GM23338 (cell line): ENCODE data around the gene SH3PXD2B. TPM values are rescaled to one million over a fixed set of nuclear protein-coding genes. Genes with fewer than 3 reads are reported as not detected.
A peak's percentile ranks its signal among the peaks of the same experiment; 100 is the strongest.

Experiments used
- ATAC-seq: fragments of 200-7000 bp; cut with Tn5 transposase; 3 replicates; pipeline ENCODE4 v1.9.1; 2020
- DNase-seq: peaks from one replicate; pipeline ENCODE4 v3.0.0-alpha.2; 2015; ENCODE audit warnings: low spot score
- H2AFZ ChIP-seq: fragments of 200-600 bp; sonication (generic); 2 replicates; pipeline ENCODE4 v1.8.0; 2016; ENCODE audit warnings: antibody characterized with exemption, mild to moderate bottlenecking, moderate library complexity
- H3F3A ChIP-seq: fragments of 200-600 bp; sonication (generic); replicated peaks from 2 replicates; pipeline ENCODE4 v1.8.0; 2017; ENCODE audit warnings: antibody characterized with exemption, mixed run types, low read depth
- H3K27ac ChIP-seq: fragments of 200-600 bp; sonication (generic); 2 replicates; pipeline ENCODE4 v1.6.1; 2016; ENCODE audit warnings: low read depth
- H3K27me3 ChIP-seq: fragments of 200-600 bp; sonication (generic); 2 replicates; pipeline ENCODE4 v1.8.0; 2016; ENCODE audit warnings: mild to moderate bottlenecking, mixed run types, moderate library complexity; ENCODE audit not compliant: insufficient read depth
- H3K36me3 ChIP-seq: fragments of 200-600 bp; sonication (generic); 2 replicates; pipeline ENCODE4 v1.8.0; 2016; ENCODE audit warnings: mild to moderate bottlenecking; ENCODE audit not compliant: insufficient read depth
- H3K4me1 ChIP-seq: fragments of 200-600 bp; sonication (generic); 2 replicates; pipeline ENCODE4 v1.8.0; 2016; ENCODE audit warnings: mild to moderate bottlenecking, moderate library complexity; ENCODE audit not compliant: insufficient read depth
- H3K4me2 ChIP-seq: fragments of 200-600 bp; sonication (generic); 2 replicates; pipeline ENCODE4 v1.7.1; 2017; ENCODE audit warnings: mixed run types
- H3K4me3 ChIP-seq: fragments of 200-600 bp; sonication (generic); 2 replicates; pipeline ENCODE4 v1.6.1; 2016; ENCODE audit warnings: mixed run types
- H3K79me2 ChIP-seq: fragments of 200-600 bp; sonication (generic); replicated peaks from 2 replicates; pipeline ENCODE4 v1.8.0; 2017; ENCODE audit warnings: mild to moderate bottlenecking; ENCODE audit not compliant: insufficient read depth
- H3K9me2 ChIP-seq: fragments of 200-600 bp; sonication (generic); 2 replicates; pipeline ENCODE4 v1.8.0; 2017; ENCODE audit not compliant: insufficient read depth
- H4K20me1 ChIP-seq: fragments of 200-600 bp; sonication (generic); replicated peaks from 2 replicates; pipeline ENCODE4 v1.8.0; 2017; ENCODE audit warnings: mild to moderate bottlenecking; ENCODE audit not compliant: insufficient read depth
- H3K27ac Mint-ChIP-seq: 2 replicates; pipeline ENCODE4 v1.8.0; 2020; ENCODE audit warnings: inconsistent platforms, mild to moderate bottlenecking, moderate library complexity, mixed read lengths
- H3K27me3 Mint-ChIP-seq: 3 replicates; pipeline ENCODE4 v1.8.0; 2022; ENCODE audit warnings: low read depth, mild to moderate bottlenecking, moderate library complexity, mixed read lengths, inconsistent platforms; ENCODE audit not compliant: insufficient read depth, poor library complexity
- H3K36me3 Mint-ChIP-seq: 3 replicates; pipeline ENCODE4 v1.8.0; 2021; ENCODE audit warnings: low read depth, mild to moderate bottlenecking, inconsistent platforms, moderate library complexity, mixed read lengths
- H3K4me1 Mint-ChIP-seq: 3 replicates; pipeline ENCODE4 v1.8.0; 2020; ENCODE audit warnings: mild to moderate bottlenecking, inconsistent platforms, mixed read lengths
- H3K4me3 Mint-ChIP-seq: 3 replicates; pipeline ENCODE4 v1.8.0; 2021; ENCODE audit warnings: moderate library complexity, mild to moderate bottlenecking, inconsistent platforms, mixed read lengths
- H3K9me3 Mint-ChIP-seq: 3 replicates; pipeline ENCODE4 v1.8.0; 2020; ENCODE audit warnings: moderate library complexity, mild to moderate bottlenecking, inconsistent platforms, mixed read lengths
- CREB1 ChIP-seq: fragments of 250-450 bp; sonication (Bioruptor Pico); IDR thresholded peaks from 2 replicates; pipeline ENCODE4 v1.5.0; 2020; ENCODE audit warnings: low read depth, mild to moderate bottlenecking, moderate library complexity
- ETS1 ChIP-seq: IDR thresholded peaks from 2 replicates; pipeline ENCODE4 v1.6.1; 2016; ENCODE audit warnings: antibody characterized with exemption
- EZH2 ChIP-seq: fragments of 200-600 bp; sonication (generic); IDR thresholded peaks from one replicate; pipeline ENCODE4 v1.8.0; 2017; ENCODE audit warnings: antibody characterized with exemption, mild to moderate bottlenecking, low read depth; ENCODE audit not compliant: unreplicated experiment
- EZH2phosphoT487 ChIP-seq: fragments of 200-600 bp; sonication (generic); IDR thresholded peaks from one replicate; pipeline ENCODE4 v1.8.1; 2018; ENCODE audit warnings: antibody characterized with exemption; ENCODE audit not compliant: unreplicated experiment
- JUNB ChIP-seq: IDR thresholded peaks from one replicate; pipeline ENCODE4 v1.6.1; 2016; ENCODE audit warnings: antibody characterized with exemption; ENCODE audit not compliant: unreplicated experiment
- NANOG ChIP-seq: IDR thresholded peaks from 2 replicates; pipeline ENCODE4 v1.6.1; 2016; ENCODE audit warnings: antibody characterized with exemption, borderline replicate concordance
- POLR2AphosphoS5 ChIP-seq: IDR thresholded peaks from 2 replicates; pipeline ENCODE4 v1.6.1; 2016; ENCODE audit warnings: antibody characterized with exemption, low read depth
- STAT1 ChIP-seq: IDR thresholded peaks from one replicate; pipeline ENCODE4 v1.6.1; 2016; ENCODE audit warnings: antibody characterized with exemption; ENCODE audit not compliant: unreplicated experiment
- ZNF114 ChIP-seq: fragments of 250-450 bp; sonication (Bioruptor Pico); IDR thresholded peaks from 2 replicates; pipeline ENCODE4 v1.5.0; 2020; ENCODE audit warnings: mild to moderate bottlenecking, moderate library complexity
- ZNF331 ChIP-seq: fragments of 250-450 bp; sonication (Bioruptor Pico); IDR thresholded peaks from 2 replicates; pipeline ENCODE4 v1.5.0; 2020; ENCODE audit warnings: low read depth, mild to moderate bottlenecking, moderate library complexity
- polyA plus RNA-seq: library from polyadenylated mRNA; unstranded; fragments of >200 nt; fragmentation: Nextera tagmentation; extraction: Ambion mirVana; gene quantifications from 2 replicates; pipeline ENCODE4 v1.2.1, GENCODE V29; 2016
- total RNA-seq: library from RNA; depleted of rRNA; stranded (reverse); fragments of >200 nt; shearing (Covaris generic); gene quantifications from 2 replicates; pipeline ENCODE4 v1.2.3, GENCODE V29; 2014
- TF ChIP-seq, protein P1 (sequence below), 2 experiments: fragments of 200-600 bp in 1 of 2; sonication (generic) in 1 of 2; conservative IDR thresholded peaks; 2 replicates each; pipeline versions ENCODE4 v1.5.1 to v1.6.1; 2016 to 2017; ENCODE audit warnings: antibody characterized with exemption in 2 of 2, low read depth in 2 of 2, mild to moderate bottlenecking in 2 of 2, moderate library complexity in 1 of 2
- TF ChIP-seq, protein P2 (sequence below): fragments of 250-450 bp; sonication (Bioruptor Pico); IDR thresholded peaks from 2 replicates; pipeline ENCODE4 v1.5.0; 2020; ENCODE audit warnings: mild to moderate bottlenecking, moderate library complexity
- TF ChIP-seq, protein P3 (sequence below): IDR thresholded peaks from one replicate; pipeline ENCODE4 v1.6.1; 2018; ENCODE audit warnings: antibody characterized with exemption; ENCODE audit not compliant: unreplicated experiment

SH3PXD2B gene
- total and polyA plus RNA-seq, 2 experiments from 2014 or later: 40.2 to 52.5 TPM

DNA sequence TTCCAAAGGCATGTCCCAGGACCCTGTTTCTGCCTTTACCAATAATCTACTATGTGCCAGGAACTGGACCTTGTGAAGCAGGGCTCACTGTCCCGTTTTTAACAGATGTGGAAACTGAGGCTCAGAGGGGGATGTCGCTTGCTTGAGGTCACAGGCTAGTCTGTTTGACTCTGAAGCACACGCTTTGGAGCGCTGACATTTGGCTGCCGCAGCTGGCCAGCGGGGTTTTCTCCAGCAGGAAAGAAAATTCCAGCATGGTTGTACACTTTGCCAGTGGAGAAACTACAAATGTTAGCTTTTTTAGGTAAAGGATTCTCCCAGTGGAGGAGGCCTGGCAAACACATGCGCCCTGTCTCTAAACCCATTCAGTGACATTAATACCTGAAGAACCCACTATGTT lies 50.5 kb downstream of the SH3PXD2B start:
- Histone ChIP-seq H3K4me1 (peaks cover 31% of the 10 kb centered on the region), H2AFZ (no peak overlapping the region), H3K4me2 (peak overlapping the region; percentile 44; the same call in 1 of the 2 replicates), H3K27ac (peak overlapping the region; percentile 79; the same call in 1 of the 2 replicates), H3F3A (peaks cover 4% of the 10 kb centered on the region; the same call in 1 of the 2 replicates), H3K36me3 (peaks cover 4% of the 10 kb centered on the region), H4K20me1 (0 out of 2 replicates have a peak, but pooled peaks cover 7% of the 10 kb centered on the region), H3K4me3 (no peak overlapping the region), H3K27me3 (no peaks in the 10 kb centered on the region), H3K79me2 (no peaks in the 10 kb centered on the region; the same call in 1 of the 2 replicates), H3K9me2 (no peaks in the 10 kb centered on the region)
- DNase-seq (no peak), ATAC-seq (no peak)
- Mint-ChIP-seq H3K27ac (peak overlapping the region; percentile 94; the same call in 1 of the 2 replicates), H3K4me1 (peaks cover 48% of the 10 kb centered on the region), H3K27me3 (peaks cover 5% of the 10 kb centered on the region), H3K9me3 (no peaks in the 10 kb centered on the region; the same call in 2 of the 3 replicates), H3K36me3 (peaks cover 52% of the 10 kb centered on the region), H3K4me3 (no peak overlapping the region)
- TF ChIP-seq STAT1 (no peak), JUNB (no peak), NANOG (no peak), POLR2AphosphoS5 (no peak), ETS1 (no peak), ZNF331 (CRISPR knock-in tag) (no peak), EZH2 (no peak), CREB1 (CRISPR knock-in tag) (no peak), EZH2phosphoT487 (no peak), ZNF114 (no peak)
- TF ChIP-seq, protein P1, sequence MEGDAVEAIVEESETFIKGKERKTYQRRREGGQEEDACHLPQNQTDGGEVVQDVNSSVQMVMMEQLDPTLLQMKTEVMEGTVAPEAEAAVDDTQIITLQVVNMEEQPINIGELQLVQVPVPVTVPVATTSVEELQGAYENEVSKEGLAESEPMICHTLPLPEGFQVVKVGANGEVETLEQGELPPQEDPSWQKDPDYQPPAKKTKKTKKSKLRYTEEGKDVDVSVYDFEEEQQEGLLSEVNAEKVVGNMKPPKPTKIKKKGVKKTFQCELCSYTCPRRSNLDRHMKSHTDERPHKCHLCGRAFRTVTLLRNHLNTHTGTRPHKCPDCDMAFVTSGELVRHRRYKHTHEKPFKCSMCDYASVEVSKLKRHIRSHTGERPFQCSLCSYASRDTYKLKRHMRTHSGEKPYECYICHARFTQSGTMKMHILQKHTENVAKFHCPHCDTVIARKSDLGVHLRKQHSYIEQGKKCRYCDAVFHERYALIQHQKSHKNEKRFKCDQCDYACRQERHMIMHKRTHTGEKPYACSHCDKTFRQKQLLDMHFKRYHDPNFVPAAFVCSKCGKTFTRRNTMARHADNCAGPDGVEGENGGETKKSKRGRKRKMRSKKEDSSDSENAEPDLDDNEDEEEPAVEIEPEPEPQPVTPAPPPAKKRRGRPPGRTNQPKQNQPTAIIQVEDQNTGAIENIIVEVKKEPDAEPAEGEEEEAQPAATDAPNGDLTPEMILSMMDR (conservative IDR thresholded peaks at IDR 0.05; ENCODE audit: low read depth in 2 of 2): no peak
- TF ChIP-seq, protein P2, sequence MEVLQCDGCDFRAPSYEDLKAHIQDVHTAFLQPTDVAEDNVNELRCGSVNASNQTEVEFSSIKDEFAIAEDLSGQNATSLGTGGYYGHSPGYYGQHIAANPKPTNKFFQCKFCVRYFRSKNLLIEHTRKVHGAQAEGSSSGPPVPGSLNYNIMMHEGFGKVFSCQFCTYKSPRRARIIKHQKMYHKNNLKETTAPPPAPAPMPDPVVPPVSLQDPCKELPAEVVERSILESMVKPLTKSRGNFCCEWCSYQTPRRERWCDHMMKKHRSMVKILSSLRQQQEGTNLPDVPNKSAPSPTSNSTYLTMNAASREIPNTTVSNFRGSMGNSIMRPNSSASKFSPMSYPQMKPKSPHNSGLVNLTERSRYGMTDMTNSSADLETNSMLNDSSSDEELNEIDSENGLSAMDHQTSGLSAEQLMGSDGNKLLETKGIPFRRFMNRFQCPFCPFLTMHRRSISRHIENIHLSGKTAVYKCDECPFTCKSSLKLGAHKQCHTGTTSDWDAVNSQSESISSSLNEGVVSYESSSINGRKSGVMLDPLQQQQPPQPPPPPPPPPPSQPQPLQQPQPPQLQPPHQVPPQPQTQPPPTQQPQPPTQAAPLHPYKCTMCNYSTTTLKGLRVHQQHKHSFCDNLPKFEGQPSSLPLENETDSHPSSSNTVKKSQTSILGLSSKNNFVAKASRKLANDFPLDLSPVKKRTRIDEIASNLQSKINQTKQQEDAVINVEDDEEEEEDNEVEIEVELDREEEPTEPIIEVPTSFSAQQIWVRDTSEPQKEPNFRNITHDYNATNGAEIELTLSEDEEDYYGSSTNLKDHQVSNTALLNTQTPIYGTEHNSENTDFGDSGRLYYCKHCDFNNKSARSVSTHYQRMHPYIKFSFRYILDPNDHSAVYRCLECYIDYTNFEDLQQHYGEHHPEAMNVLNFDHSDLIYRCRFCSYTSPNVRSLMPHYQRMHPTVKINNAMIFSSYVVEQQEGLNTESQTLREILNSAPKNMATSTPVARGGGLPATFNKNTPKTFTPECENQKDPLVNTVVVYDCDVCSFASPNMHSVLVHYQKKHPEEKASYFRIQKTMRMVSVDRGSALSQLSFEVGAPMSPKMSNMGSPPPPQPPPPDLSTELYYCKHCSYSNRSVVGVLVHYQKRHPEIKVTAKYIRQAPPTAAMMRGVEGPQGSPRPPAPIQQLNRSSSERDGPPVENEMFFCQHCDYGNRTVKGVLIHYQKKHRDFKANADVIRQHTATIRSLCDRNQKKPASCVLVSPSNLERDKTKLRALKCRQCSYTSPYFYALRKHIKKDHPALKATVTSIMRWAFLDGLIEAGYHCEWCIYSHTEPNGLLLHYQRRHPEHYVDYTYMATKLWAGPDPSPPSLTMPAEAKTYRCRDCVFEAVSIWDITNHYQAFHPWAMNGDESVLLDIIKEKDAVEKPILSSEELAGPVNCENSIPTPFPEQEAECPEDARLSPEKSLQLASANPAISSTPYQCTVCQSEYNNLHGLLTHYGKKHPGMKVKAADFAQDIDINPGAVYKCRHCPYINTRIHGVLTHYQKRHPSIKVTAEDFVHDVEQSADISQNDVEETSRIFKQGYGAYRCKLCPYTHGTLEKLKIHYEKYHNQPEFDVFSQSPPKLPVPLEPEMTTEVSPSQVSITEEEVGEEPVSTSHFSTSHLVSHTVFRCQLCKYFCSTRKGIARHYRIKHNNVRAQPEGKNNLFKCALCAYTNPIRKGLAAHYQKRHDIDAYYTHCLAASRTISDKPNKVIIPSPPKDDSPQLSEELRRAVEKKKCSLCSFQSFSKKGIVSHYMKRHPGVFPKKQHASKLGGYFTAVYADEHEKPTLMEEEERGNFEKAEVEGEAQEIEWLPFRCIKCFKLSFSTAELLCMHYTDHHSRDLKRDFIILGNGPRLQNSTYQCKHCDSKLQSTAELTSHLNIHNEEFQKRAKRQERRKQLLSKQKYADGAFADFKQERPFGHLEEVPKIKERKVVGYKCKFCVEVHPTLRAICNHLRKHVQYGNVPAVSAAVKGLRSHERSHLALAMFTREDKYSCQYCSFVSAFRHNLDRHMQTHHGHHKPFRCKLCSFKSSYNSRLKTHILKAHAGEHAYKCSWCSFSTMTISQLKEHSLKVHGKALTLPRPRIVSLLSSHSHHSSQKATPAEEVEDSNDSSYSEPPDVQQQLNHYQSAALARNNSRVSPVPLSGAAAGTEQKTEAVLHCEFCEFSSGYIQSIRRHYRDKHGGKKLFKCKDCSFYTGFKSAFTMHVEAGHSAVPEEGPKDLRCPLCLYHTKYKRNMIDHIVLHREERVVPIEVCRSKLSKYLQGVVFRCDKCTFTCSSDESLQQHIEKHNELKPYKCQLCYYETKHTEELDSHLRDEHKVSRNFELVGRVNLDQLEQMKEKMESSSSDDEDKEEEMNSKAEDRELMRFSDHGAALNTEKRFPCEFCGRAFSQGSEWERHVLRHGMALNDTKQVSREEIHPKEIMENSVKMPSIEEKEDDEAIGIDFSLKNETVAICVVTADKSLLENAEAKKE (CRISPR knock-in tag): no peak
- TF ChIP-seq, protein P3, sequence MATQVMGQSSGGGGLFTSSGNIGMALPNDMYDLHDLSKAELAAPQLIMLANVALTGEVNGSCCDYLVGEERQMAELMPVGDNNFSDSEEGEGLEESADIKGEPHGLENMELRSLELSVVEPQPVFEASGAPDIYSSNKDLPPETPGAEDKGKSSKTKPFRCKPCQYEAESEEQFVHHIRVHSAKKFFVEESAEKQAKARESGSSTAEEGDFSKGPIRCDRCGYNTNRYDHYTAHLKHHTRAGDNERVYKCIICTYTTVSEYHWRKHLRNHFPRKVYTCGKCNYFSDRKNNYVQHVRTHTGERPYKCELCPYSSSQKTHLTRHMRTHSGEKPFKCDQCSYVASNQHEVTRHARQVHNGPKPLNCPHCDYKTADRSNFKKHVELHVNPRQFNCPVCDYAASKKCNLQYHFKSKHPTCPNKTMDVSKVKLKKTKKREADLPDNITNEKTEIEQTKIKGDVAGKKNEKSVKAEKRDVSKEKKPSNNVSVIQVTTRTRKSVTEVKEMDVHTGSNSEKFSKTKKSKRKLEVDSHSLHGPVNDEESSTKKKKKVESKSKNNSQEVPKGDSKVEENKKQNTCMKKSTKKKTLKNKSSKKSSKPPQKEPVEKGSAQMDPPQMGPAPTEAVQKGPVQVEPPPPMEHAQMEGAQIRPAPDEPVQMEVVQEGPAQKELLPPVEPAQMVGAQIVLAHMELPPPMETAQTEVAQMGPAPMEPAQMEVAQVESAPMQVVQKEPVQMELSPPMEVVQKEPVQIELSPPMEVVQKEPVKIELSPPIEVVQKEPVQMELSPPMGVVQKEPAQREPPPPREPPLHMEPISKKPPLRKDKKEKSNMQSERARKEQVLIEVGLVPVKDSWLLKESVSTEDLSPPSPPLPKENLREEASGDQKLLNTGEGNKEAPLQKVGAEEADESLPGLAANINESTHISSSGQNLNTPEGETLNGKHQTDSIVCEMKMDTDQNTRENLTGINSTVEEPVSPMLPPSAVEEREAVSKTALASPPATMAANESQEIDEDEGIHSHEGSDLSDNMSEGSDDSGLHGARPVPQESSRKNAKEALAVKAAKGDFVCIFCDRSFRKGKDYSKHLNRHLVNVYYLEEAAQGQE: no peak
